IMR-90 (cell line): ENCODE data around the gene RALGAPA1. TPM values are rescaled to one million over a fixed set of nuclear protein-coding genes. Genes with fewer than 3 reads are reported as not detected.

Source experiments
- ATAC-seq: fragments of 200-7000 bp; cut with Tn5 transposase; 2 replicates; pipeline ENCODE4 v1.9.1; 2020; ENCODE audit warnings: low read depth, mild to moderate bottlenecking, moderate library complexity
- BruUV-seq: library from RNA; stranded (reverse); fragments of 400-500 nt; replicated peaks from 2 replicates; lab custom pipeline; 2021; lab: Mats Ljungman, UMichigan
- CTCF ChIA-PET: fragments of 300-600 bp; formaldehyde crosslinking; extraction: SDS; loops from one replicate; lab custom pipeline; 2021; ENCODE audit warnings: antibody characterized with exemption; lab: Yijun Ruan, JAX
- POLR2A ChIA-PET: fragments of 300-600 bp; sonication (Branson Sonifier 250); formaldehyde crosslinking; loops from one replicate; lab custom pipeline; 2022; ENCODE audit warnings: antibody characterized with exemption; ENCODE audit not compliant: unreplicated experiment; lab: Charles Lee
- DNase-seq: peaks from one replicate; pipeline ENCODE4 v3.0.0; 2013
- H2AFZ ChIP-seq: replicated peaks from 2 replicates; pipeline ENCODE3; 2013; ENCODE audit warnings: low read length, mild to moderate bottlenecking; ENCODE audit not compliant: poor library complexity
- H2AK5ac ChIP-seq: 2 replicates; pipeline ENCODE4 v1.6.1; 2013; ENCODE audit warnings: low read depth, low read length, inconsistent platforms
- H2AK9ac ChIP-seq: replicated peaks from 2 replicates; pipeline ENCODE3; 2013; ENCODE audit warnings: mild to moderate bottlenecking, low read depth, low read length, moderate library complexity; ENCODE audit not compliant: poor library complexity
- H2BK120ac ChIP-seq: 2 replicates; pipeline ENCODE4 v1.6.1; 2013; ENCODE audit warnings: low read depth, low read length, inconsistent platforms
- H2BK15ac ChIP-seq: 3 replicates; pipeline ENCODE4 v1.6.1; 2013; ENCODE audit warnings: low read depth, low read length, inconsistent platforms
- H2BK20ac ChIP-seq: 2 replicates; pipeline ENCODE4 v1.6.1; 2013; ENCODE audit warnings: low read depth, mild to moderate bottlenecking, inconsistent platforms, low read length, moderate library complexity
- H2BK5ac ChIP-seq: 2 replicates; pipeline ENCODE4 v1.6.1; 2013; ENCODE audit warnings: mild to moderate bottlenecking, low read depth, low read length, inconsistent platforms; ENCODE audit not compliant: poor library complexity, severe bottlenecking
- H3K14ac ChIP-seq: replicated peaks from 2 replicates; pipeline ENCODE4 v1.6.1; 2013; ENCODE audit warnings: low read depth, low read length, inconsistent platforms
- H3K18ac ChIP-seq: 2 replicates; pipeline ENCODE4 v1.6.1; 2013; ENCODE audit warnings: low read depth, low read length, control low read depth
- H3K23ac ChIP-seq: 2 replicates; pipeline ENCODE4 v1.6.1; 2013; ENCODE audit warnings: low read depth, low read length, inconsistent platforms
- H3K27ac ChIP-seq: 2 replicates; pipeline ENCODE4 v1.5.1; 2013; ENCODE audit warnings: mild to moderate bottlenecking, control low read depth, low read length; ENCODE audit not compliant: insufficient read depth
- H3K27me3 ChIP-seq: 2 replicates; pipeline ENCODE4 v1.6.1; 2013; ENCODE audit warnings: low read length; ENCODE audit not compliant: control insufficient read depth, insufficient read depth
- H3K36me3 ChIP-seq: 2 replicates; pipeline ENCODE4 v1.6.1; 2013; ENCODE audit warnings: low read length, mixed read lengths; ENCODE audit not compliant: control insufficient read depth, insufficient read depth
- H3K4ac ChIP-seq: 2 replicates; pipeline ENCODE4 v1.6.1; 2013; ENCODE audit warnings: low read depth, low read length, inconsistent platforms
- H3K4me1 ChIP-seq: 2 replicates; pipeline ENCODE4 v1.6.1; 2013; ENCODE audit warnings: low read length, mixed read lengths; ENCODE audit not compliant: control insufficient read depth, insufficient read depth
- H3K4me2 ChIP-seq: 2 replicates; pipeline ENCODE4 v1.6.1; 2013; ENCODE audit warnings: low read depth, mild to moderate bottlenecking, control low read depth, low read length, moderate library complexity
- H3K4me3 ChIP-seq: 2 replicates; pipeline ENCODE4 v1.5.1; 2013; ENCODE audit warnings: low read depth, mild to moderate bottlenecking, control low read depth, low read length, moderate library complexity; ENCODE audit not compliant: insufficient read depth
- H3K56ac ChIP-seq: 2 replicates; pipeline ENCODE4 v1.6.1; 2013; ENCODE audit warnings: low read length, inconsistent platforms; ENCODE audit not compliant: insufficient read depth; ENCODE audit errors: extremely low read depth
- H3K79me1 ChIP-seq, 2 experiments: 2 replicates each; pipeline ENCODE4 v1.6.1; 2013; ENCODE audit warnings: low read length in 2 of 2, inconsistent platforms in 1 of 2, low read depth in 1 of 2
- H3K9ac ChIP-seq: 2 replicates; pipeline ENCODE4 v1.6.1; 2013; ENCODE audit warnings: low read depth, low read length, control low read depth
- H3K9me1 ChIP-seq: 2 replicates; pipeline ENCODE4 v1.6.1; 2013; ENCODE audit warnings: low read length, inconsistent platforms; ENCODE audit not compliant: insufficient read depth
- H3K9me3 ChIP-seq: 2 replicates; pipeline ENCODE4 v1.6.1; 2013; ENCODE audit warnings: low read length; ENCODE audit not compliant: control insufficient read depth, insufficient read depth
- H4K20me1 ChIP-seq: 2 replicates; pipeline ENCODE4 v1.6.1; 2013; ENCODE audit warnings: low read length, inconsistent platforms; ENCODE audit not compliant: insufficient read depth
- H4K5ac ChIP-seq: 2 replicates; pipeline ENCODE4 v1.6.1; 2013; ENCODE audit warnings: mild to moderate bottlenecking, low read depth, low read length, control low read depth
- H4K8ac ChIP-seq, 2 experiments: 2 replicates each; pipeline ENCODE4 v1.6.1; 2013; ENCODE audit warnings: low read depth in 2 of 2, low read length in 2 of 2, control low read depth in 1 of 2, inconsistent platforms in 1 of 2
- H4K91ac ChIP-seq: 2 replicates; pipeline ENCODE4 v1.6.1; 2013; ENCODE audit warnings: low read depth, low read length, inconsistent platforms; ENCODE audit not compliant: insufficient read depth
- BHLHE40 ChIP-seq: fragments of 150-350 bp; IDR thresholded peaks from 2 replicates; pipeline ENCODE4 v1.6.1; 2016; ENCODE audit warnings: mild to moderate bottlenecking, low read depth, low read length
- CEBPB ChIP-seq: IDR thresholded peaks from 2 replicates; pipeline ENCODE4 v1.6.1; 2012; ENCODE audit warnings: low read depth, low read length, improper control_type of control experiment
- CHD1 ChIP-seq: IDR thresholded peaks from 2 replicates; pipeline ENCODE4 v1.6.1; 2012; ENCODE audit warnings: low read depth, low read length, improper control_type of control experiment
- FOS ChIP-seq: fragments of 150-350 bp; IDR thresholded peaks from 2 replicates; pipeline ENCODE4 v1.6.1; 2016; ENCODE audit warnings: low read depth, low read length
- MAFK ChIP-seq: IDR thresholded peaks from 2 replicates; pipeline ENCODE4 v1.6.1; 2012; ENCODE audit warnings: low read depth, low read length, improper control_type of control experiment
- MAZ ChIP-seq: IDR thresholded peaks from 2 replicates; pipeline ENCODE4 v1.6.1; 2012; ENCODE audit warnings: low read depth, mild to moderate bottlenecking, low read length, improper control_type of control experiment, moderate library complexity, borderline replicate concordance
- MXI1 ChIP-seq: IDR thresholded peaks from 2 replicates; pipeline ENCODE4 v1.6.1; 2012; ENCODE audit warnings: low read depth, mild to moderate bottlenecking, low read length, moderate library complexity, borderline replicate concordance
- NFE2L2 ChIP-seq: fragments of 150-350 bp; IDR thresholded peaks from 2 replicates; pipeline ENCODE4 v1.6.1; 2016; ENCODE audit warnings: low read depth, mild to moderate bottlenecking, low read length
- POLR2A ChIP-seq: IDR thresholded peaks from 2 replicates; pipeline ENCODE4 v1.6.1; 2012; ENCODE audit warnings: mild to moderate bottlenecking, low read depth, low read length
- RAD21 ChIP-seq: IDR thresholded peaks from 2 replicates; pipeline ENCODE4 v1.6.1; 2012; ENCODE audit warnings: low read length, improper control_type of control experiment
- RCOR1 ChIP-seq: IDR thresholded peaks from 2 replicates; pipeline ENCODE4 v1.6.1; 2012; ENCODE audit warnings: mild to moderate bottlenecking, low read length, improper control_type of control experiment; ENCODE audit not compliant: insufficient replicate concordance
- SMC3 ChIP-seq: fragments of 150-350 bp; IDR thresholded peaks from 2 replicates; pipeline ENCODE4 v1.6.1; 2016; ENCODE audit warnings: low read depth, mild to moderate bottlenecking, antibody characterized with exemption, low read length, moderate library complexity
- WGBS, 2 experiments: methylation state at CpG; one replicate each; pipeline versions ENCODE4 v1.1.5 to v1.1.7; 2013; ENCODE audit warnings: missing lambda C conversion rate in 2 of 2; ENCODE audit not compliant: insufficient read length in 1 of 2; ENCODE audit errors: extremely low coverage in 2 of 2; 5-methylcytosine and 5-hydroxymethylcytosine counted together
- dilution Hi-C: fragments of 300-500 bp; cut with HindIII; formaldehyde crosslinking; loops from one replicate; pipeline ENCODE4 v1.14.3; 2018; ENCODE audit warnings: low sequenced_read_pairs; ENCODE audit not compliant: unreplicated experiment
- in situ Hi-C: fragments of 300-500 bp; cut with MboI; formaldehyde crosslinking; loops from 3 replicates; pipeline ENCODE4 v1.14.3; 2019; ENCODE audit warnings: low sequenced_read_pairs, inconsistent platforms, mixed read lengths
- intact Hi-C: fragments of 100-400 bp; cut with micrococcal nuclease; formaldehyde crosslinking; loops from 2 replicates; pipeline ENCODE4 v1.10.0; 2022
- polyA plus RNA-seq, 3 experiments: library from polyadenylated mRNA; depleted of rRNA; stranded (reverse); fragments of >200 nt; gene quantifications; 2 replicates each; pipeline ENCODE4 v1.2.3, GENCODE V29; 2012; ENCODE audit warnings: low replicate concordance in 1 of 3
- total RNA-seq: library from RNA; depleted of rRNA; stranded (reverse); fragments of >200 nt; gene quantifications from 2 replicates; pipeline ENCODE4 v1.2.3, GENCODE V29; 2012
- TF ChIP-seq, protein P1 (sequence below): conservative IDR thresholded peaks from 2 replicates; pipeline ENCODE4 v1.5.1; 2012; ENCODE audit warnings: mild to moderate bottlenecking, low read depth, low read length, improper control_type of control experiment
- TF ChIP-seq, protein P2 (sequence below): fragments of 150-350 bp; IDR thresholded peaks from 2 replicates; pipeline ENCODE4 v1.6.1; 2017; ENCODE audit warnings: mild to moderate bottlenecking, antibody characterized with exemption, low read length, low read depth

The RALGAPA1 gene
- total and polyA plus RNA-seq, 2 of the 4 experiments (the other 2 are of a cell fraction), result 5.1 to 25.6 TPM

DNA sequence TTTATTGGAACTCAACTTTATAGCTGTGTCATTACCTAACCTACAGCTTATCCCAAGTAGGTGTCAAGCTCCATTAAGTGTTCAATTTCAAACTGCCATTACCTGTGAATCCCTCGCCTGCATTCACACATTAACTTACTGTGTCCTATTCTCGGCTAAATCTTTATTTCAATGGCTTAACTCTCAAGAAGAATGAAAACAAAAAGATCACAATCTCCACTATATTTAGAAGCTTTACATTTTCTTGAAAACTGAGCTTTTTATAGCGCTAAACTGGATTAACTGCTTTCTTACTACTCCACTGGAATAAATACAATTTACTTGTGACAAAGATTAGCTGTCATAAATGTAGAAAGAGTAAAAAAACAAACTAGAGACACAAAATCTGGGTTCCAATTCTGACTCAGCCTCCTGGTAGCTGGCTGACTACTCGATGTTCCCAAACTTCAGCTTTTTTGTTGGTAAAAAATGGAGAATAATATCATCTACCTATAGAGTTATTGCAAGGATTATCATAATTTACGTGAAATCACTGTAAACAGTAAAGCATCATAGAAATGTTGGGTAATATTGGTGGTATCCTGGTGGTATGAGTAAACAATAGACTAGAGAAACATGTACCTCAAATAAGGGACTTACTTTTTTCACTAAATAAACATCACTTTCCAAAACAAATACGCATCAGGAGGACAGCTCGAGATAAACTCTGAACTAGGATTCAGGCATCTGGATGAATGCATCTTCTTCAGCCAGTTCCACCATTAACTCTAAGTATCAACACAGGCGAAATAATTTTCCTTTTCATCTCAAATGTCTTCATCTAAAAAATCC is 1.7 kb downstream of the RALGAPA1 start:
- peak overlapping the region; percentile 21 for H3K4me3 ChIP-seq
- no peak overlapping the region for H4K5ac ChIP-seq
- no peak overlapping the region for H2AK5ac ChIP-seq
- no peak overlapping the region for H3K56ac ChIP-seq
- ChIA-PET CTCF (interaction anchor here (1.0 to 2.9 kb wide), 2 partner anchors 10 to 11 kb away, joined by 3 to 10 read pairs; no protein-coding TSS in a partner anchor), POLR2A (no interaction called here)
- no peak overlapping the region for H2BK20ac ChIP-seq
- no peak overlapping the region for H2BK120ac ChIP-seq
- no peak overlapping the region for H2BK15ac ChIP-seq
- H2AFZ ChIP-seq, result no peak overlapping the region
- peak overlapping the region; percentile 100 for H3K4me2 ChIP-seq
- in situ Hi-C loops, result loop anchor here (25.0 kb wide), 1 partner anchor 670 kb away; no protein-coding TSS in a partner anchor
- H3K27me3 ChIP-seq, result no peaks in the 10 kb centered on the region
- H3K4ac ChIP-seq, result no peak overlapping the region
- no peaks in the 10 kb centered on the region for H3K36me3 ChIP-seq
- H4K8ac ChIP-seq, result no peak overlapping the region
- no peaks in the 10 kb centered on the region for H3K9me3 ChIP-seq
- peaks cover 23% of the 10 kb centered on the region for H4K20me1 ChIP-seq
- H3K23ac ChIP-seq, result no peak overlapping the region; the same call in 1 of the 2 replicates
- ATAC-seq (no peak), DNase-seq (no peak)
- H3K9ac ChIP-seq, result no peak overlapping the region
- H2AK9ac ChIP-seq, result no peak overlapping the region
- H2BK5ac ChIP-seq, result no peak overlapping the region
- TSS peak; percentile 38 for BruUV-seq
- dilution Hi-C loops, result no loop called here
- H3K79me1 ChIP-seq, result peaks cover 7 to 30% of the 10 kb centered on the region in 2 experiments
- intact Hi-C loops, result loop anchor here (5.0 kb wide), 2 partner anchors 60 to 120 kb away; no protein-coding TSS in a partner anchor
- H3K27ac ChIP-seq, result no peak overlapping the region
- H3K18ac ChIP-seq, result no peak overlapping the region
- no peak overlapping the region for H4K91ac ChIP-seq
- WGBS, 2 experiments, result 59% methylated on average over 3 of the region's 8 CpGs; no CpG with 5 or more reads in 1 of the 2 experiments
- H3K4me1 ChIP-seq, result peaks cover 4% of the 10 kb centered on the region; the same call in 1 of the 2 replicates
- H3K14ac ChIP-seq, result no peak overlapping the region
- H3K9me1 ChIP-seq, result no peaks in the 10 kb centered on the region; the same call in 1 of the 2 replicates
- no peak for TF ChIP-seq CHD1
- no peak for TF ChIP-seq CEBPB
- no peak for TF ChIP-seq NFE2L2
- TF ChIP-seq POLR2A, result no peak
- no peak for TF ChIP-seq MXI1
- TF ChIP-seq BHLHE40, result no peak
- no peak for TF ChIP-seq RCOR1
- TF ChIP-seq SMC3, result no peak
- no peak for TF ChIP-seq FOS
- TF ChIP-seq RAD21, result no peak
- TF ChIP-seq, protein P1, sequence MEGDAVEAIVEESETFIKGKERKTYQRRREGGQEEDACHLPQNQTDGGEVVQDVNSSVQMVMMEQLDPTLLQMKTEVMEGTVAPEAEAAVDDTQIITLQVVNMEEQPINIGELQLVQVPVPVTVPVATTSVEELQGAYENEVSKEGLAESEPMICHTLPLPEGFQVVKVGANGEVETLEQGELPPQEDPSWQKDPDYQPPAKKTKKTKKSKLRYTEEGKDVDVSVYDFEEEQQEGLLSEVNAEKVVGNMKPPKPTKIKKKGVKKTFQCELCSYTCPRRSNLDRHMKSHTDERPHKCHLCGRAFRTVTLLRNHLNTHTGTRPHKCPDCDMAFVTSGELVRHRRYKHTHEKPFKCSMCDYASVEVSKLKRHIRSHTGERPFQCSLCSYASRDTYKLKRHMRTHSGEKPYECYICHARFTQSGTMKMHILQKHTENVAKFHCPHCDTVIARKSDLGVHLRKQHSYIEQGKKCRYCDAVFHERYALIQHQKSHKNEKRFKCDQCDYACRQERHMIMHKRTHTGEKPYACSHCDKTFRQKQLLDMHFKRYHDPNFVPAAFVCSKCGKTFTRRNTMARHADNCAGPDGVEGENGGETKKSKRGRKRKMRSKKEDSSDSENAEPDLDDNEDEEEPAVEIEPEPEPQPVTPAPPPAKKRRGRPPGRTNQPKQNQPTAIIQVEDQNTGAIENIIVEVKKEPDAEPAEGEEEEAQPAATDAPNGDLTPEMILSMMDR, result no peak
- TF ChIP-seq MAFK, result no peak
- TF ChIP-seq, protein P2, sequence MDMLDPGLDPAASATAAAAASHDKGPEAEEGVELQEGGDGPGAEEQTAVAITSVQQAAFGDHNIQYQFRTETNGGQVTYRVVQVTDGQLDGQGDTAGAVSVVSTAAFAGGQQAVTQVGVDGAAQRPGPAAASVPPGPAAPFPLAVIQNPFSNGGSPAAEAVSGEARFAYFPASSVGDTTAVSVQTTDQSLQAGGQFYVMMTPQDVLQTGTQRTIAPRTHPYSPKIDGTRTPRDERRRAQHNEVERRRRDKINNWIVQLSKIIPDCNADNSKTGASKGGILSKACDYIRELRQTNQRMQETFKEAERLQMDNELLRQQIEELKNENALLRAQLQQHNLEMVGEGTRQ, result no peak
- no peak for TF ChIP-seq MAZ
